ENCODE measurements around the gene MED15.
"Not testable (repeated sequence)": the region's sequence is repeated elsewhere in the genome, so short reads cannot be mapped to it uniquely, and the experiment has no call there.

Gene MED15

GRCh38 chr22:20618488-20618887, 111.1 kb downstream of the MED15 start:
- peaks cover 5% of the 10 kb centered on the region for H3K27me3 Mint-ChIP-seq (ENCODE audit: low read depth)
- H3K4me1 Mint-ChIP-seq: no peaks in the 10 kb centered on the region
- TF ChIP-seq CTCF (IDR thresholded peaks at IDR 0.05; ENCODE audit: unreplicated experiment in 3 of 3): no peak
- H3K9me3 Mint-ChIP-seq: no peaks in the 10 kb centered on the region
- no peak overlapping the region for H3K27ac Mint-ChIP-seq
- H3K4me3 Mint-ChIP-seq: no peak overlapping the region
- H3K36me3 Mint-ChIP-seq (ENCODE audit: low read depth): no peaks in the 10 kb centered on the region

- peaks cover 5% of the 10 kb centered on the region for H3K27me3 Mint-ChIP-seq (ENCODE audit: low read depth)
- H3K27ac Mint-ChIP-seq: no peak overlapping the region
- no peak for TF ChIP-seq CTCF (IDR thresholded peaks at IDR 0.05; ENCODE audit: unreplicated experiment in 3 of 3)
- H3K9me3 Mint-ChIP-seq: no peaks in the 10 kb centered on the region
- H3K4me1 Mint-ChIP-seq: no peaks in the 10 kb centered on the region
- no peak overlapping the region for H3K4me3 Mint-ChIP-seq
- no peaks in the 10 kb centered on the region for H3K36me3 Mint-ChIP-seq (ENCODE audit: low read depth)
These were observed 111.9 kb downstream of the MED15 start for GRCh38 chr22:20619045-20619892.

GRCh38 chr22:20619893-20620194, 112.4 kb downstream of the MED15 start:
- H3K27ac Mint-ChIP-seq; H3K9me3 Mint-ChIP-seq; H3K27me3 Mint-ChIP-seq (ENCODE audit: low read depth); H3K36me3 Mint-ChIP-seq (ENCODE audit: low read depth); H3K4me1 Mint-ChIP-seq; H3K4me3 Mint-ChIP-seq: not testable (repeated sequence)

- TF ChIP-seq CTCF (IDR thresholded peaks at IDR 0.05; ENCODE audit: unreplicated experiment in 3 of 3): no peak
- no peaks in the 10 kb centered on the region for H3K9me3 Mint-ChIP-seq
- H3K27me3 Mint-ChIP-seq (ENCODE audit: low read depth): peaks cover 13% of the 10 kb centered on the region
- H3K4me3 Mint-ChIP-seq: no peak overlapping the region
- no peak overlapping the region for H3K27ac Mint-ChIP-seq
- H3K4me1 Mint-ChIP-seq: no peaks in the 10 kb centered on the region
- H3K36me3 Mint-ChIP-seq (ENCODE audit: low read depth): no peaks in the 10 kb centered on the region
These were observed 113.8 kb downstream of the MED15 start for GRCh38 chr22:20621162-20621561.

- no peak for TF ChIP-seq CTCF (IDR thresholded peaks at IDR 0.05; ENCODE audit: unreplicated experiment in 3 of 3)
- Mint-ChIP-seq H3K4me3 (no peak overlapping the region), H3K36me3 (ENCODE audit: low read depth) (no peaks in the 10 kb centered on the region), H3K9me3 (no peaks in the 10 kb centered on the region), H3K27ac (no peak overlapping the region), H3K27me3 (ENCODE audit: low read depth) (peaks cover 13% of the 10 kb centered on the region), H3K4me1 (no peaks in the 10 kb centered on the region)
These were observed 115.4 kb downstream of the MED15 start for GRCh38 chr22:20622650-20623339.

GRCh38 chr22:20624161-20624616, 116.8 kb downstream of the MED15 start:
- Mint-ChIP-seq H3K4me1 (no peaks in the 10 kb centered on the region), H3K36me3 (ENCODE audit: low read depth) (no peaks in the 10 kb centered on the region), H3K27me3 (ENCODE audit: low read depth) (peaks cover 18% of the 10 kb centered on the region), H3K4me3 (no peak overlapping the region), H3K27ac (no peak overlapping the region), H3K9me3 (no peaks in the 10 kb centered on the region)
- TF ChIP-seq CTCF (IDR thresholded peaks at IDR 0.05; ENCODE audit: unreplicated experiment in 3 of 3): no peak
